Measurements from ENCODE around the gene LRP3. TPM values are rescaled to one million over a fixed set of nuclear protein-coding genes. Genes with fewer than 3 reads are reported as not detected.

The LRP3 gene
- polyA plus RNA-seq, 1 of the 3 experiments (the other 2 are of a cell fraction): 8.2 TPM

DNA sequence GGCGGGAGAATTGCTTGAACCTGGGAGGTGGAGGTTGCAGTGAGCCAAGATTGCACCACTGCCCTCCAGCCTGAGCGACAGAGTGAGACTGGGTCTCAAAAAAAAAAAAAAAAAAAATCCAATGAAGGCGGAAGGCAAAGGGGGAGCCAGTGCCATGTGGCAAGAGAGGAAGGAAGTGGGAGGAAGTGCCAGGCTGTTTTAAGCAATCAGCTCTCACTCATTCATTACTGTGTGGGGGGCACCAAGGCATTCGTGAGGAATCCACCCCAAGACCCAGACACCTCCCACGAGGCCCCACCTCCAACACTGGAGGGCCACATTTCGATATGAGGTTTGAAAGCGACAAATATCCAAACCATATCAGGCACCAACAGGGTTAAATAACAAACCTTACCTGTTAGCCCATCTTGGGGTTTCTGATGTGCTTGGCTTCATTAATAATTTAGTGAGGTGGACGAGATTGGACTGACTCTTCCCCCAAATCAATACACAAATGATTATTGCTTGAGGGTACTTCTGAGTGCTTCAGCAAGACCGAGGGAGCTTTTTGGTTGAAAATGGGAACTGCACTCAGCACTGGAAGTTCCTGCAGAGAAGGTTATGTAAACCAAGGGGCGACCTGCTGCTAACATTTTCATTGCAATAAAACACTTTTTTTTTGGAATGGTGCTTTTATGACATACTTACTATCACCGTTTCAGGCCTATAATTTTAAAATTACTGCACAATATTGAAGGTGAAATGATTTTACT is 7.5 kb upstream of the LRP3 start:
- Histone ChIP-seq H4K20me1 (ENCODE audit: insufficient read depth) (no peaks in the 10 kb centered on the region), H3K9ac (no peak overlapping the region), H3K9me2 (no peaks in the 10 kb centered on the region), H3K4me1 (ENCODE audit: control insufficient read depth in 1 of 2, insufficient read depth in 2 of 2, low read depth in 1 of 2, low read length in 1 of 2) (peaks cover 0 to 2% of the 10 kb centered on the region in 2 experiments; a peak in 1 of 4 replicates), H3K4me2 (no peak overlapping the region), H3K4me3 (ENCODE audit: low read depth in 2 of 2, low read length in 1 of 2) (no peak overlapping the region), H3K36me3 (replicated peaks in 1 of 2; ENCODE audit: control insufficient read depth in 1 of 2, insufficient read depth in 2 of 2, low read length in 1 of 2) (no peaks in the 10 kb centered on the region), H3K9me3 (no peaks in the 10 kb centered on the region), H3K79me2 (ENCODE audit: insufficient read depth) (no peaks in the 10 kb centered on the region), H3F3A (replicated peaks; ENCODE audit: insufficient read depth) (no peaks in the 10 kb centered on the region), H3K27me3 (ENCODE audit: insufficient read depth) (no peaks in the 10 kb centered on the region), H3K27ac (ENCODE audit: low read depth in 2 of 2, low read length in 1 of 2) (no peak overlapping the region), H2AFZ (ENCODE audit: low read depth) (no peak overlapping the region)
- DNase-seq: no peak
- TF ChIP-seq MEF2A (IDR thresholded peaks at IDR 0.05; ENCODE audit: borderline replicate concordance, low read depth) (no peak), USF1 (IDR thresholded peaks at IDR 0.05; ENCODE audit: borderline replicate concordance, low read depth) (no peak), FOXJ3 (CRISPR knock-in tag; IDR thresholded peaks at IDR 0.05) (no peak), RXRA (IDR thresholded peaks at IDR 0.05; ENCODE audit: borderline replicate concordance, low read depth) (no peak)
- POLR2A ChIA-PET: no interaction called here
- CTCF ChIA-PET: interaction anchor here (0.9 to 6.3 kb wide), 8 partner anchors 10 to 500 kb away, joined by 3 to 157 read pairs (median 4); no protein-coding TSS in a partner anchor
- 69% methylated on average over 10 of the region's 11 CpGs for WGBS (ENCODE audit: low lambda C conversion rate)

GRCh38 chr19:33187183-33187540 is 7.0 kb upstream of the LRP3 start:
- Histone ChIP-seq H3K9me2 (no peaks in the 10 kb centered on the region), H3K9me3 (no peaks in the 10 kb centered on the region), H3K4me1 (ENCODE audit: control insufficient read depth in 1 of 2, insufficient read depth in 2 of 2, low read depth in 1 of 2, low read length in 1 of 2) (peaks cover 0 to 2% of the 10 kb centered on the region in 2 experiments; a peak in 1 of 4 replicates), H3K4me3 (ENCODE audit: low read depth in 2 of 2, low read length in 1 of 2) (no peak overlapping the region), H3F3A (replicated peaks; ENCODE audit: insufficient read depth) (no peaks in the 10 kb centered on the region), H3K36me3 (replicated peaks in 1 of 2; ENCODE audit: control insufficient read depth in 1 of 2, insufficient read depth in 2 of 2, low read length in 1 of 2) (no peaks in the 10 kb centered on the region), H3K27ac (ENCODE audit: low read depth in 2 of 2, low read length in 1 of 2) (no peak overlapping the region), H4K20me1 (ENCODE audit: insufficient read depth) (no peaks in the 10 kb centered on the region), H3K9ac (no peak overlapping the region), H3K27me3 (ENCODE audit: insufficient read depth) (no peaks in the 10 kb centered on the region), H3K4me2 (no peak overlapping the region), H2AFZ (ENCODE audit: low read depth) (no peak overlapping the region), H3K79me2 (ENCODE audit: insufficient read depth) (no peaks in the 10 kb centered on the region)
- WGBS (ENCODE audit: low lambda C conversion rate): 77% methylated on average over 8 of the region's 8 CpGs
- CTCF ChIA-PET: interaction anchor here (1.0 to 6.3 kb wide), 6 partner anchors 10 to 855 kb away, joined by 3 to 157 read pairs (median 4); no protein-coding TSS in a partner anchor
- POLR2A ChIA-PET: no interaction called here
- no peak for DNase-seq
- TF ChIP-seq SMC3 (IDR thresholded peaks at IDR 0.05; ENCODE audit: low read depth, low read length) (no peak), JUND (IDR thresholded peaks at IDR 0.05) (no peak), GABPA (IDR thresholded peaks at IDR 0.05; ENCODE audit: low read depth) (no peak), ZBTB33 (IDR thresholded peaks at IDR 0.05; ENCODE audit: borderline replicate concordance, low read depth) (no peak), RXRA (IDR thresholded peaks at IDR 0.05; ENCODE audit: borderline replicate concordance, low read depth) (no peak), GATA2 (CRISPR knock-in tag; IDR thresholded peaks at IDR 0.05) (no peak), YY1 (IDR thresholded peaks at IDR 0.05; ENCODE audit: low read depth) (no peak), TEAD4 (IDR thresholded peaks at IDR 0.05; ENCODE audit: borderline replicate concordance, insufficient read depth) (no peak), TCF12 (IDR thresholded peaks at IDR 0.05) (no peak), RFX5 (IDR thresholded peaks at IDR 0.05; ENCODE audit: low read length) (no peak)
- TF ChIP-seq, protein P1, sequence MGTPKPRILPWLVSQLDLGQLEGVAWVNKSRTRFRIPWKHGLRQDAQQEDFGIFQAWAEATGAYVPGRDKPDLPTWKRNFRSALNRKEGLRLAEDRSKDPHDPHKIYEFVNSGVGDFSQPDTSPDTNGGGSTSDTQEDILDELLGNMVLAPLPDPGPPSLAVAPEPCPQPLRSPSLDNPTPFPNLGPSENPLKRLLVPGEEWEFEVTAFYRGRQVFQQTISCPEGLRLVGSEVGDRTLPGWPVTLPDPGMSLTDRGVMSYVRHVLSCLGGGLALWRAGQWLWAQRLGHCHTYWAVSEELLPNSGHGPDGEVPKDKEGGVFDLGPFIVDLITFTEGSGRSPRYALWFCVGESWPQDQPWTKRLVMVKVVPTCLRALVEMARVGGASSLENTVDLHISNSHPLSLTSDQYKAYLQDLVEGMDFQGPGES (IDR thresholded peaks at IDR 0.05; ENCODE audit: low read depth, low read length): no peak
- TF ChIP-seq, protein P2, sequence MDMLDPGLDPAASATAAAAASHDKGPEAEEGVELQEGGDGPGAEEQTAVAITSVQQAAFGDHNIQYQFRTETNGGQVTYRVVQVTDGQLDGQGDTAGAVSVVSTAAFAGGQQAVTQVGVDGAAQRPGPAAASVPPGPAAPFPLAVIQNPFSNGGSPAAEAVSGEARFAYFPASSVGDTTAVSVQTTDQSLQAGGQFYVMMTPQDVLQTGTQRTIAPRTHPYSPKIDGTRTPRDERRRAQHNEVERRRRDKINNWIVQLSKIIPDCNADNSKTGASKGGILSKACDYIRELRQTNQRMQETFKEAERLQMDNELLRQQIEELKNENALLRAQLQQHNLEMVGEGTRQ (IDR thresholded peaks at IDR 0.05; ENCODE audit: borderline replicate concordance, low read depth, low read length): no peak

Data from SK-N-SH (cell line).